Activated naive CD8-positive, alpha-beta T cell treated with anti-CD3 and anti-CD28 coated beads for 36 hours (primary cell): Measurements from ENCODE around the gene PCDHGA3. TPM values are rescaled to one million over a fixed set of nuclear protein-coding genes. Genes with fewer than 3 reads are reported as not detected.
"Not testable (repeated sequence)": the region's sequence is repeated elsewhere in the genome, so short reads cannot be mapped to it uniquely, and the experiment has no call there.

Experiments used
- DNase-seq: peaks from one replicate; pipeline ENCODE4 v3.0.0; 2021
- H3K27ac Mint-ChIP-seq: one replicate; pipeline ENCODE4 v1.8.0; 2022; ENCODE audit warnings: mild to moderate bottlenecking, moderate library complexity, mixed read lengths
- H3K27me3 Mint-ChIP-seq: one replicate; pipeline ENCODE4 v1.8.0; 2022; ENCODE audit warnings: mild to moderate bottlenecking, mixed read lengths
- H3K36me3 Mint-ChIP-seq: one replicate; pipeline ENCODE4 v1.8.0; 2021; ENCODE audit warnings: mild to moderate bottlenecking, mixed read lengths
- H3K4me1 Mint-ChIP-seq: one replicate; pipeline ENCODE4 v1.8.0; 2021; ENCODE audit warnings: mixed read lengths
- H3K4me3 Mint-ChIP-seq: one replicate; pipeline ENCODE4 v1.8.0; 2022; ENCODE audit warnings: mild to moderate bottlenecking, moderate library complexity, mixed read lengths
- H3K9me3 Mint-ChIP-seq: one replicate; pipeline ENCODE4 v1.8.0; 2022; ENCODE audit warnings: mixed read lengths
- total RNA-seq, 2 experiments: library from RNA; stranded (reverse); gene quantifications; one replicate each; pipeline ENCODE4 v1.2.3, GENCODE V29; 2021

Gene PCDHGA3
- total RNA-seq, 2 experiments from 2014 or later: not detected

DNA sequence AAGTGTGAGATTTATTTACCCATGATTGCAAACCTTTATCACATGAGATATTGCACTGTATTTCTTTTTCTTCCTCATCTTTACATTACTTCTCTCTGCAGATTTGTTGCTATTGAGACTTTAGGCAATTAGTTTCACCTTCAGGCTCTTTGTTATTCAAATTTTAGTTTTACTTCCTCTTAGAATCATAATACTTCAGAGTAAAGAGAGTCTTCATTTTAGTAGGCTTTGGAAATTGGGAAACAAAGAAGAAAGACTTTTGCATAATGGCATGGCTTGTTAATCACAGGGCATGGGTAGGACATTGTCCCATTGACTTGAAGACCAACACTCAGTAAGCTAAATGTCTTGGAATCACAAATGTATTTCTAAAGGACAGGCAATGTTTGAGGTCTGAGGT, 19.1 kb downstream of the PCDHGA3 start:
- H3K27me3 Mint-ChIP-seq: peaks cover 92% of the 10 kb centered on the region
- no peak for DNase-seq
- H3K4me1 Mint-ChIP-seq: peaks cover 5% of the 10 kb centered on the region
- H3K9me3 Mint-ChIP-seq: peaks cover 44% of the 10 kb centered on the region
- H3K4me3 Mint-ChIP-seq: no peak overlapping the region
- peaks cover 41% of the 10 kb centered on the region for H3K36me3 Mint-ChIP-seq
- H3K27ac Mint-ChIP-seq: no peak overlapping the region

GRCh38 chr5:141363952-141364660, 20.5 kb downstream of the PCDHGA3 start, which contains the start of gene PCDHGA5:
TSS of gene PCDHGA5 (plus strand) at chr5:141364162. CDS start at chr5:141364331, 169 bp downstream.
- H3K27me3 Mint-ChIP-seq: peaks cover 93% of the 10 kb centered on the region
- no peak within 1 kb of the TSS for H3K4me3 Mint-ChIP-seq
- H3K27ac Mint-ChIP-seq: no peak within 1 kb of the TSS
- peaks cover 37% of the 10 kb centered on the region for H3K36me3 Mint-ChIP-seq
- peaks cover 39% of the 10 kb centered on the region for H3K9me3 Mint-ChIP-seq
- no peak for DNase-seq
- peaks cover 5% of the 10 kb centered on the region for H3K4me1 Mint-ChIP-seq

- no peak overlapping the region for H3K27ac Mint-ChIP-seq
- H3K9me3 Mint-ChIP-seq: peaks cover 31% of the 10 kb centered on the region
- DNase-seq: no peak
- H3K4me1 Mint-ChIP-seq: peaks cover 4% of the 10 kb centered on the region
- peaks cover 92% of the 10 kb centered on the region for H3K27me3 Mint-ChIP-seq
- peaks cover 28% of the 10 kb centered on the region for H3K36me3 Mint-ChIP-seq
- H3K4me3 Mint-ChIP-seq: no peak overlapping the region
These were observed 22.6 kb downstream of the PCDHGA3 start for GRCh38 chr5:141366016-141366896.

DNA sequence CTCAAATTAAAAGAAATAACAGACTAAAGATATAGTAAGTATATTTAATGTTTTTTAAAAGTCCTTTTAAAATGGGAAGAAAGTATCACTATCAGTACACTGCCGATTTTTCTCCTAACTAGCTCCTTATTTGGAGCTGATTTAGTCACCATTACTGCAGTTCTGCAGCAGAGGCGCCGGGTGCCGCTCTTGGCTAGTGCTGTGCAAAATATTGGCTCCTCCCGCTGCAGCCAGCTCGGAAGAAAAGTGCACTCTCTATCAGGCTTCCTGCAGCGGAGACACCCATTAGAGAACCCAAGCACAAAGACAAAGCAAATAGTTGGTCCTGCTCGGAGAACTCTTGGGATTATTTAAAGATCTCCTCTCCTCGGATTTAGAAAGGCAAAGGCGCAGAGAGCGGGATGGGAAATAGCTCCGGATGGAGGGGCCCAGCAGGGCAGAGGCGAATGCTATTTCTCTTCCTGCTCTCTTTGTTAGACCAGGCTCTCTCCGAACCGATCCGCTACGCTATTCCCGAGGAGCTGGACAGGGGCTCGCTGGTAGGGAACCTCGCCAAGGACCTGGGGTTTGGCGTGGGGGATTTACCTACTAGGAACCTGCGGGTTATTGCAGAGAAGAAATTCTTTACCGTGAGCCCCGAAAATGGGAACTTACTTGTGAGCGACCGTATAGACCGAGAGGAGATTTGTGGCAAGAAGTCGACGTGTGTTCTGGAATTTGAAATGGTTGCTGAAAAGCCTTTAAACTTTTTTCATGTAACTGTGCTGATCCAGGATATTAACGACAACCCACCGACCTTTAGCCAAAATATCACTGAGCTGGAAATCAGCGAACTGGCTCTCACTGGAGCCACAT, 26.6 kb downstream of the PCDHGA3 start, which contains the start of gene PCDHGB3:
Gene PCDHGB3, plus strand, starts transcription at position 249 of the 855 bp plus-strand sequence. Its CDS starts 153 bp downstream, at position 402.
- peaks cover 29% of the 10 kb centered on the region for H3K9me3 Mint-ChIP-seq
- peaks cover 4% of the 10 kb centered on the region for H3K4me1 Mint-ChIP-seq
- H3K36me3 Mint-ChIP-seq: peaks cover 26% of the 10 kb centered on the region

GRCh38 chr5:141371572-141372475, 28.2 kb downstream of the PCDHGA3 start:
- peaks cover 32% of the 10 kb centered on the region for H3K9me3 Mint-ChIP-seq
- DNase-seq: no peak
- peaks cover 90% of the 10 kb centered on the region for H3K27me3 Mint-ChIP-seq
- peaks cover 20% of the 10 kb centered on the region for H3K36me3 Mint-ChIP-seq
- H3K4me3 Mint-ChIP-seq: no peak overlapping the region
- H3K4me1 Mint-ChIP-seq: peaks cover 4% of the 10 kb centered on the region
- no peak overlapping the region for H3K27ac Mint-ChIP-seq

More for the DNA sequence above, 26.6 kb downstream of the PCDHGA3 start, which contains the start of gene PCDHGB3:
- DNase-seq: no peak
- Mint-ChIP-seq H3K27ac (no peak within 1 kb of the TSS), H3K27me3 (peaks cover 93% of the 10 kb centered on the region), H3K4me3 (peak within 1 kb of the TSS; percentile 60)

GRCh38 chr5:141373673-141374317, 30.2 kb downstream of the PCDHGA3 start, which contains the start of gene PCDHGA6:
TSS of gene PCDHGA6 (plus strand) at chr5:141373891. CDS start at chr5:141374084, 193 bp downstream.
- Mint-ChIP-seq H3K4me3 (no peak within 1 kb of the TSS), H3K36me3 (peaks cover 25% of the 10 kb centered on the region), H3K27ac (no peak within 1 kb of the TSS), H3K9me3 (peaks cover 37% of the 10 kb centered on the region), H3K27me3 (peaks cover 86% of the 10 kb centered on the region), H3K4me1 (peaks cover 4% of the 10 kb centered on the region)
- no peak for DNase-seq

GRCh38 chr5:141374627-141375026, 31.0 kb downstream of the PCDHGA3 start:
- H3K9me3 Mint-ChIP-seq: peaks cover 39% of the 10 kb centered on the region
- DNase-seq: no peak
- peaks cover 4% of the 10 kb centered on the region for H3K4me1 Mint-ChIP-seq
- H3K27me3 Mint-ChIP-seq: peaks cover 85% of the 10 kb centered on the region
- peaks cover 25% of the 10 kb centered on the region for H3K36me3 Mint-ChIP-seq
- H3K27ac Mint-ChIP-seq: no peak overlapping the region
- H3K4me3 Mint-ChIP-seq: no peak overlapping the region

- not testable (repeated sequence) for H3K4me1 Mint-ChIP-seq, H3K27ac Mint-ChIP-seq, DNase-seq, H3K4me3 Mint-ChIP-seq
- peaks cover 37% of the 10 kb centered on the region for H3K9me3 Mint-ChIP-seq
- H3K27me3 Mint-ChIP-seq: peaks cover 85% of the 10 kb centered on the region
- H3K36me3 Mint-ChIP-seq: peaks cover 23% of the 10 kb centered on the region
These were observed 32.0 kb downstream of the PCDHGA3 start for GRCh38 chr5:141375444-141376155.

DNA sequence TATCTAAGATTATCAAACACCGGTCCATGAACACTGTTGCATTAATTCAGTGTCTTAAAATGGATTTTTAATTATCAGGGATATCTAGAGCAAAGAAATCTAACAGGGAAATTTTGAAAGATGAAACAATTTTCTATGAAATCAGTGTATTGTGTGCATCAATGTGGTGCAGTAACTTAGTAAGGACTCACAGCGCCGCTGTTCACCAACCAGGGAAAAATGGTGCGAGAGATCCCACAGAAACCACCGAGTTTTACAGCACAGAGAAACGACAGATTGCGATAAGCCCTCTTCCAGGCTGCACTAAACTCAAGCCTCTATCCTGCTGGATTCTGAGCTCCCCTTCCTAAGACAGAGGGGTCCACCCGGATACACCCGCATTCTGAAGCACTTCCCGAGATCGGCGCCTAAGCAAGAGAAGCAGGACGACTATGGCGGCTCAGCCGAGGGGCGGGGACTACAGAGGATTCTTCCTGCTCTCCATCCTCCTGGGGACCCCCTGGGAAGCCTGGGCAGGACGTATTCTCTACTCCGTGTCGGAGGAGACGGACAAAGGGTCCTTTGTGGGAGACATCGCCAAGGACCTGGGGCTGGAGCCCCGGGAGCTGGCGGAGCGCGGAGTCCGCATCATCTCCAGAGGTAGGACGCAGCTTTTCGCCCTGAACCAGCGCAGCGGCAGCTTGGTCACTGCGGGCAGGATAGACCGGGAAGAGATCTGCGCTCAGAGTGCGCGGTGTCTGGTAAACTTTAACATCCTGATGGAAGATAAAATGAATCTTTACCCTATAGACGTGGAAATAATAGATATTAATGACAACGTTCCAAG, 39.1 kb downstream of the PCDHGA3 start, which contains the start of gene PCDHGA7:
Gene PCDHGA7, plus strand, starts transcription at position 274 of the 826 bp plus-strand sequence. Its CDS starts 158 bp downstream, at position 432.
- DNase-seq: no peak
- H3K27ac Mint-ChIP-seq: no peak within 1 kb of the TSS
- H3K4me1 Mint-ChIP-seq: peaks cover 2% of the 10 kb centered on the region
- H3K4me3 Mint-ChIP-seq: peak within 1 kb of the TSS; percentile 59
- peaks cover 88% of the 10 kb centered on the region for H3K27me3 Mint-ChIP-seq
- H3K36me3 Mint-ChIP-seq: peaks cover 2% of the 10 kb centered on the region
- H3K9me3 Mint-ChIP-seq: peaks cover 35% of the 10 kb centered on the region

- Mint-ChIP-seq H3K9me3 (peaks cover 38% of the 10 kb centered on the region), H3K36me3 (peaks cover 4% of the 10 kb centered on the region), H3K27me3 (peaks cover 86% of the 10 kb centered on the region), H3K27ac (no peak overlapping the region), H3K4me1 (peaks cover 2% of the 10 kb centered on the region), H3K4me3 (no peak overlapping the region)
- DNase-seq: no peak
These were observed 39.7 kb downstream of the PCDHGA3 start for GRCh38 chr5:141383345-141383744.

DNA sequence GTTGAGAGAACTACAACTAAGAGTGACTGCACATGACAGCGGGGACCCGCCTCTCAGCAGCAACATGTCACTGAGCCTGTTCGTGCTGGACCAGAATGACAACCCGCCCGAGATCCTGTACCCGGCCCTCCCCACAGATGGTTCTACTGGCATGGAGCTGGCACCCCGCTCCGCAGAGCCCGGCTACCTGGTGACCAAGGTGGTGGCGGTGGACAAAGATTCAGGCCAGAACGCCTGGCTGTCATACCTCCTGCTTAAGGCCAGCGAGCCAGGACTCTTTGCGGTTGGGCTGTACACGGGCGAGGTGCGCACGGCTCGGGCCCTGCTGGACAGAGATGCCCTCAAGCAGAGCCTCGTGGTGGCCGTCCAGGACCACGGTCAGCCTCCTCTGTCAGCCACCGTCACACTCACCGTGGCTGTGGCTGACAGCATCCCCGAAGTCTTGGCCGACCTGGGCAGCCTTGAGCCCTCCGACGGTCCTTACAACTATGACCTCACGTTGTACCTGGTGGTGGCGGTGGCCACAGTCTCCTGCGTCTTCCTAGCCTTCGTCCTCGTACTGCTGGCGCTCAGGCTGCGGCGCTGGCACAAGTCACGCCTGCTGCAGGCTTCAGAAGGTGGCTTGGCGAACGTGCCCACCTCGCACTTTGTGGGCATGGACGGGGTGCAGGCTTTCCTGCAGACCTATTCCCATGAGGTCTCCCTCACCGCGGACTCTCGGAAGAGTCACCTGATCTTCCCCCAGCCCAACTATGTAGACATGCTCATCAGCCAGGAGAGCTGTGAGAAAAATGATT, 41.0 kb downstream of the PCDHGA3 start:
- peaks cover 2% of the 10 kb centered on the region for H3K4me1 Mint-ChIP-seq
- H3K27me3 Mint-ChIP-seq: peaks cover 89% of the 10 kb centered on the region
- H3K27ac Mint-ChIP-seq: no peak overlapping the region
- peaks cover 41% of the 10 kb centered on the region for H3K9me3 Mint-ChIP-seq
- H3K4me3 Mint-ChIP-seq: no peak overlapping the region
- H3K36me3 Mint-ChIP-seq: peaks cover 13% of the 10 kb centered on the region
- DNase-seq: no peak
